Adrenal gland (tissue), 12 donors: ENCODE results near the gene GLIS2. TPM values are rescaled to one million over a fixed set of nuclear protein-coding genes. Genes with fewer than 3 reads are reported as not detected.
"Not testable (repeated sequence)": the region's sequence is repeated elsewhere in the genome, so short reads cannot be mapped to it uniquely, and the experiment has no call there.

ENCODE experiments used
- DNase-seq, 7 donors: peaks; one replicate each; pipeline ENCODE4 v3.0.0-alpha.2; 2019 to 2020
- H3K27ac ChIP-seq, 5 donors: fragments of 200-600 bp; sonication (generic) in 4 of 5; 1 replicate in 3 of 5; 2 replicates in 2 of 5; pipeline versions ENCODE4 v1.5.1 to v1.8.0; 2016 to 2020; ENCODE audit warnings: mild to moderate bottlenecking in 1 of 5
- H3K27me3 ChIP-seq: fragments of 200-600 bp; 2 replicates; pipeline ENCODE4 v1.8.0; 2021
- H3K36me3 ChIP-seq, 2 donors: fragments of 200-600 bp; replicated peaks in 1 of 2; 1 replicate in 1 of 2; 2 replicates in 1 of 2; pipeline versions ENCODE4 v1.5.1 to v1.8.0; 2018 to 2022
- H3K4me1 ChIP-seq, 2 donors: fragments of 200-600 bp; replicated peaks in 1 of 2; 1 replicate in 1 of 2; 2 replicates in 1 of 2; pipeline versions ENCODE4 v1.5.1 to v1.8.0; 2018 to 2021
- H3K4me3 ChIP-seq, 4 donors: fragments of 200-600 bp; sonication (generic) in 3 of 4; one replicate each; pipeline ENCODE4 v1.5.1; 2016 to 2018
- H3K9me3 ChIP-seq, 3 donors: fragments of 200-600 bp; sonication (generic) in 1 of 3; replicated peaks in 1 of 3; 1 replicate in 2 of 3; 2 replicates in 1 of 3; pipeline versions ENCODE4 v1.5.1 to v1.8.0; 2016 to 2021
- CTCF ChIP-seq, 6 experiments: fragments of 450-650 bp in 4 of 6; fragments of 200-600 bp in 2 of 6; sonication (generic) in 1 of 6; IDR thresholded peaks; 1 replicate in 5 of 6; 2 replicates in 1 of 6; pipeline versions ENCODE4 v1.5.1 to v1.8.0; 2016 to 2021; ENCODE audit warnings: antibody characterized with exemption in 6 of 6, mild to moderate bottlenecking in 2 of 6, moderate library complexity in 1 of 6
- POLR2A ChIP-seq, 2 donors: fragments of 450-650 bp; IDR thresholded peaks; one replicate each; pipeline ENCODE4 v1.6.1; 2017; ENCODE audit warnings: antibody characterized with exemption in 2 of 2, mild to moderate bottlenecking in 2 of 2, moderate library complexity in 1 of 2
- WGBS, 4 donors: extraction: QIAGEN DNeasy Blood & Tissue Kit in 2 of 4; methylation state at CpG; one replicate each; pipeline versions ENCODE4 v1.1.5 to v1.1.7; 2013 to 2017; 5-methylcytosine and 5-hydroxymethylcytosine counted together
- intact Hi-C, 2 donors: fragments of 100-400 bp; cut with DNase I; formaldehyde crosslinking; loops; one replicate each; pipeline versions ENCODE4 v1.14.1 to v1.15.0; 2022 to 2023
- polyA plus RNA-seq, 3 donors: library from polyadenylated mRNA; stranded (reverse); fragments of 200-250 nt in 2 of 3; fragments of 350-450 nt in 1 of 3; fragmentation: Illumina TruSeq in 1 of 3; extraction: RNeasy Lipid Tissue Mini Kit (QIAGEN cat#74804) in 1 of 3; gene quantifications; one replicate each; pipeline ENCODE4 v1.2.3, GENCODE V29; 2013 to 2014
- total RNA-seq, 9 donors: library from RNA; depleted of rRNA in 4 of 9; stranded (reverse); fragments of >200 nt in 4 of 9; fragments of 120-200 nt in 1 of 9; fragmentation: NEBNext Ultra II Directional in 1 of 9; extraction: Animal tissue kit (Norgen Biotek cat#: 25700) in 1 of 9; gene quantifications; one replicate each; pipeline versions ENCODE4 v1.1.0 to v1.2.4, GENCODE V29; 2013 to 2023
- donor health status: healthy with polysubstance abuse.
- donor health status: Bipolar disorder and iron deficiency.
- donor health status: DM: yes; HTN: yes; CAD: no.
- donor health status: DM: no; HTN: no; CAD: no.
- donor health status: DM: no; HTN: no; CAD: no.
- donor health status: DM: yes; HTN: yes; CAD: no.

GLIS2 gene
- total and polyA plus RNA-seq, 12 donors: 2.0 to 36.2 (median 17.0) TPM

- Histone ChIP-seq H3K27me3 (no peaks in the 10 kb centered on the region), H3K27ac (no peak overlapping the region), H3K9me3 (no peaks in the 10 kb centered on the region), H3K4me3 (no peak overlapping the region), H3K4me1 (peaks cover 15 to 27% of the 10 kb centered on the region in 2 donors), H3K36me3 (peaks cover 0 to 44% of the 10 kb centered on the region in 2 donors)
- DNase-seq: no peak
- no peak for TF ChIP-seq CTCF (IDR thresholded peaks at IDR 0.05)
- no peak for TF ChIP-seq POLR2A (IDR thresholded peaks at IDR 0.05)
- WGBS, 4 donors: 77 to 84% (median 79%) methylated on average over 7 to 19 of the region's 19 CpGs
- intact Hi-C loops: loop anchor here (5.0 to 10.0 kb wide), 2 partner anchors 45 to 128 kb away; no protein-coding TSS in a partner anchor
Observed at GRCh38 chr16:4332623-4333307, 16.9 kb downstream of the GLIS2 start.

DNA sequence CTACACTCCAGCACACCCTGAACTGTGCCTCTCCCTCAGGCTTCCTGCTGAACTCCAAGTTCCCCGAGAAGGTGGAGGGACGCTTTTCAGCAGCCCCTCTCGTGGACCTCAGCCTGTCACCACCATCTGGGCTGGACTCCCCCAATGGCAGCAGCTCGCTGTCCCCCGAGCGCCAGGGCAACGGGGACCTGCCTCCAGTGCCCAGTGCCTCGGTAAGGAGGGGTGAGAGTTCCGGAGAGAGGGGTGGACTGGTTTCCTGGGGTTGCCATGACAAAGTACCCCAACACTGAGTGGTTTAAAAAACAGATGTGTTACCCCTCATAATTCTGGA, 17.4 kb downstream of the GLIS2 start:
- no peaks in the 10 kb centered on the region for H3K9me3 ChIP-seq
- WGBS, 4 donors: 66 to 82% (median 76%) methylated on average over 9 of the region's 9 CpGs
- intact Hi-C loops: loop anchor here (5.0 to 10.0 kb wide), 2 partner anchors 46 to 128 kb away; no protein-coding TSS in a partner anchor
- H3K27me3 ChIP-seq: no peaks in the 10 kb centered on the region
- no peak overlapping the region for H3K27ac ChIP-seq
- no peak for TF ChIP-seq POLR2A (IDR thresholded peaks at IDR 0.05)
- no peak for TF ChIP-seq CTCF (IDR thresholded peaks at IDR 0.05)
- H3K4me3 ChIP-seq: no peak overlapping the region
- peaks cover 0 to 49% of the 10 kb centered on the region in 2 donors for H3K36me3 ChIP-seq
- DNase-seq: no peak
- H3K4me1 ChIP-seq: peaks cover 11 to 22% of the 10 kb centered on the region in 2 donors

GRCh38 chr16:4333714-4334113, 17.8 kb downstream of the GLIS2 start:
- H3K4me3 ChIP-seq, H3K9me3 ChIP-seq, H3K27me3 ChIP-seq, DNase-seq, H3K27ac ChIP-seq: not testable (repeated sequence)
- intact Hi-C loops: loop anchor here (5.0 to 10.0 kb wide), 2 partner anchors 46 to 129 kb away; no protein-coding TSS in a partner anchor
- 90 to 92% (median 91%) methylated on average over 9 of the region's 9 CpGs for WGBS, 4 donors
- Histone ChIP-seq H3K36me3 (peaks cover 0 to 52% of the 10 kb centered on the region in 2 donors), H3K4me1 (peaks cover 7 to 18% of the 10 kb centered on the region in 2 donors)

GRCh38 chr16:4334724-4335495, 19.0 kb downstream of the GLIS2 start:
- WGBS, 4 donors: 86 to 91% (median 88%) methylated on average over 24 to 32 of the region's 32 CpGs
- Histone ChIP-seq H3K4me1 (peaks cover 0 to 11% of the 10 kb centered on the region in 2 donors), H3K27me3 (no peaks in the 10 kb centered on the region), H3K36me3 (peaks cover 0 to 62% of the 10 kb centered on the region in 2 donors), H3K9me3 (no peaks in the 10 kb centered on the region), H3K4me3 (no peak overlapping the region), H3K27ac (no peak overlapping the region)
- intact Hi-C loops: loop anchor here (5.0 to 10.0 kb wide), 2 partner anchors 48 to 130 kb away; no protein-coding TSS in a partner anchor
- no peak for TF ChIP-seq CTCF (IDR thresholded peaks at IDR 0.05)
- TF ChIP-seq POLR2A (IDR thresholded peaks at IDR 0.05): no peak
- no peak for DNase-seq
